HG02678 (cell line): ENCODE results near the gene RECK.
"Not testable (repeated sequence)": the region's sequence is repeated elsewhere in the genome, so short reads cannot be mapped to it uniquely, and the experiment has no call there.

ENCODE experiments used
- ATAC-seq: cut with Tn5 transposase; IDR thresholded peaks from one replicate; pipeline ENCODE4 v1.9.1; 2021; ENCODE audit warnings: mild to moderate bottlenecking, moderate library complexity; ENCODE audit not compliant: unreplicated experiment

Gene RECK

GRCh38 chr9:36063804-36064447 lies 27.2 kb downstream of the RECK start:
- no peak for ATAC-seq

GRCh38 chr9:36064448-36065037 lies 27.8 kb downstream of the RECK start:
- ATAC-seq = no peak

GRCh38 chr9:36074055-36074454 lies 37.3 kb downstream of the RECK start:
- ATAC-seq = no peak

DNA sequence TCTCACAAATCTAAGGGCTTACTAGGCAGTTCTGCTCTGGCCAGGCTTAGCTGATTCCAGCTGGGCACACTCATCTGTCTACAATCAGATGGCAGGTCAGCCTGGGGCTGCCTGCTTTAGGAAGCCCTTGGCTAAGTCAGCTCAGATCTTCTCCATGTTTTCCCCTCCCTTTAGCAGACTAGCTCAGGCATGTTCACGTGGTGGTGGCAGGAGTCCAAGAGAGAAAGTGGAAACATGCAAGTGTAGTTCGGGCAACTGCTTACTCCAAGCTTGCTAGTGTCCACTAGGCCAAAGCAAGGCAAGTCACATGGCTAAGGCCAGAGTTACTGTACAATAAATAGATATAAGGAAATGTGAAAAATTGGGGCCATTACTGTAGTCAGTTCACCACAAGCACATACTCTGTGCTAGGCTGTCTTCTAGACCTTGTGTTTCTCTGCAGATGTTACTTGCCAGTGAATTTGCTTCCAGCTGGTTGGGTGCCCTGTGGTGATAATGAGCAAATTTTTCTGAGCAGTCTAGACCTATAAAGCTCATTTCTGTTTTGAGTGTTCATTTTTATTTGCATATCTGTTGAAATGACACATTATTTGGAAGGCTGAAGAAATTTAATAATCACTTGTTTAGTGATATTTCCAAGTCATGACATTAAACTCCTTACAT lies 38.3 kb downstream of the RECK start:
- ATAC-seq = no peak

- no peak for ATAC-seq
Measured at GRCh38 chr9:36078051-36078450, 41.3 kb downstream of the RECK start.

- no peak for ATAC-seq
Measured at GRCh38 chr9:36080519-36080918, 43.8 kb downstream of the RECK start.

DNA sequence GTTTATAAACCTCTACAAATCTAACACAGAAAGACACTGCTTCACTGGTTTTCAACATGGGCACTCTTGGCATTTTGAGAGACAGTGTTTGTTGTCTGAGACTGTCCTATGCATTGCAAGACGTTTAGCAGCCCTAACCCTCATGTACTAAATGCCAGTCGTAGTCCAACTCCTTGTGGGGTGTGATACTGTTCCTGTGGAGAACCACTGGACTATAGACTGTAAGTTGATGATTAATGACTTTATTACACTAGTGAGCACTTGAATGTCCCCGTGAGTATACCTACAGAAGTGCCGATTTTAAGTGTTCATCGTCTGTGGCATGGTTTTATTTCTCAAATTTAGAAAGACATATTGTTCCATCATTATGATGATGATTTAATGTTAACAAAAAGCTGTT lies 46.2 kb downstream of the RECK start:
- no peak for ATAC-seq

DNA sequence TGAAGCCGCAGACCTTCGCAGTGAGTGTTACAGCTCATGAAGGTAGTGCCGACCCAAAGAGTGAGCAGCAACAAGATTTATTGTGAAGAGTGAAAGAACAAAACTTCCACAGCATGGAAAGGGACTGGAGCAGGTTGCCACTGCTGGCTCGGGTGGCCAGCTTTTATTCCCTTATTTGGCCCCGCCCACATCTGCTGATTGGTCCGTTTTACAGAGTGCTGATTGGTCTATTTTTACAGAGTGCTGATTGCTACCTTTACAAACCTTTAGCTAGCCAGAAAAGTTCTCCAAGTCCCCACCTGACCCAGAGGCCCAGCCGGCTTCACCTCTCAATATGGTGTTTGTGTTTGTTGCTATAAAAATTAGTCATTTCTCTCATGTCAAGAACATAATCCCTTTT lies 49.7 kb downstream of the RECK start:
- no peak for ATAC-seq

DNA sequence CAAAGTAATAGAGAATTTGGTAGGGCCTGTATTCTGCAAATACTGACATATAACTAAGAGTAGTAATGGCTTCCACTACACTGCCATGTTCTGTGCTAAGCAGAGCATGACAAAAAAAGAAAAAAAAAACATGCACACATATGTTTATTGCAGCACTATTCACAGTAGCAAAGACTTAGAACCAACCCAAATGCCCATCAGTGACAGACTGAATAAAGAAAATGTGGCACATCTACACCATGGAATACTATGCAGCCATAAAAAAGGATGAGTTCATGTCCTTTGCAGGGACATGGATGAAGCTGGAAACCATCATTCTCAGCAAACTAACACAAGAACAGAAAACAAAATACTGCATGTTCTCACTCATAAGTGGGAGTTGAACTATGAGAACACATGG lies 50.3 kb downstream of the RECK start:
- not testable (repeated sequence) for ATAC-seq

DNA sequence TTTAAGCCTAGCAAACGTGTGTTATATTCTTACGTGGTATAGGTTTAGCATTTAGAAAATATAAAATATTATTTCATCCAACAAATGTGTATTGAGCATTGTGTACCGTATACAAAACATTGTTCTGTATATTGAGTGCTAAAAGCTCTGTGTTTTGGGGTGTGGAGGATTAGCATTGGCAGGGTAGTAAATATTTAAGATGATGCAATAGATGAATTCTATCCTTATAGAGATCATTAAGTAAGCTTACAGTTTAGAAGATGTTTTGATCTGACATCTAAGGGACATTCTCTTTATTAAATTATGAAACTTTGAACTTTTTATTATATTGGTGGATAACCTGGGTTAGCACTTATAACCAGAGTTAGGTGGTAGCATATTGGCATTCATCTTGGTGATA lies 51.3 kb downstream of the RECK start:
- ATAC-seq = no peak

- no peak for ATAC-seq
Measured at GRCh38 chr9:36091026-36091953, 54.6 kb downstream of the RECK start.

- ATAC-seq = no peak
Measured at GRCh38 chr9:36092014-36092413, 55.3 kb downstream of the RECK start.

GRCh38 chr9:36092509-36093215 lies 55.9 kb downstream of the RECK start:
- peak; percentile 88 for ATAC-seq

DNA sequence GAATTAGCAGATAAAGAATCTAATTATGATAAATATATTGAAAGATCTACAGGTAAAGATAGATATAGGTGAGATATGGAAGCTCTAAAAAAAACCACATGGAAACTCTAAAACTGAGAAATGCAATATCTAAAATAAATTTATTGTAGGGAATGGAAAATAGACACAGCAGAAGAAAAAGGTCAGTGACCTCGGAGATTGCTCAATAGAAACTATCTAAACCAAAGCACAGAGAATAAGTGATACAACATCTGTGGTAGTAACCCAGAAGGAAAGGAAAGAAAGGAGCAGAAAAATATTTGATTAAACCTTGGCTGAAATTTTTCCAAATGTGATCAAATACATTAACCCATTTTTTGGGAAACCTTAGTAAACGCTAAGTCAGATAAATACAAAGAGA lies 56.7 kb downstream of the RECK start:
- ATAC-seq = no peak

DNA sequence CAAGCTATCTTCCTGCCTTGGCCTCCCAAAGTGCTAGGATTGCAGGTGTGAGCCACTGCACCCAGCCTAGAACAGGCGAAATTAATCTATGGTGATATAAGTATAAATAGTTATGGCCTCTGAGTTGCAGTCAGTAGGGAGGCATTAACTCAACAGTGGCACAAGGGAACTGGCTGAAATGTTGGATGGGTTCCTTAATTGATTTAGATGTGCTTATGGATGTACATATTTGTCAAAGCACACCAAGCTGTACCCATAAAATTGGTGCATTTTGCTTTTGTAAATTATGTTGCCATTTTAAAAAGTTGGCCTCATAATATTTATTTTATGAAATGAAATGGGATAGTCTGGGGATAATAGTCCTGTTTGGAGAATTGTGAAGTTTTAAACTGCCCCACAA lies 63.0 kb downstream of the RECK start:
- ATAC-seq = no peak

DNA sequence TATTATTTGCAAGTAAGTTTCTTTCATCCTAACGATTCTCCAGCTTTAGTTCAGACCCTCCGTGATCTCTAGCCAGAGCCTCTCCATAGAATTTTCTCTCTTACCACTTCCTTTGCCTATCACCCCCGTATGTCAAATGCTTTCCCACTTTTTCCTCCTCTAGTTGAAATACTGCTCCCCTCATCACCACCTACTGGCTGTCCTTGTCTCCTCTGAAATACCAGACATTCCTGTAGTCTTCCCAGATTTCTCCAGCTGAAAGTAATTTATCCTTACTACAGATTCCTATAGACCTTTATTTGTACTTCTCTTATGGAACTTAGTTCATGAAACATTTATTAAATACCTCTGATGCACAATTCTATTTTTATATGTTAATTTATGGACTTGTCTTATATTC lies 63.8 kb downstream of the RECK start:
- ATAC-seq = no peak

- no peak for ATAC-seq
Measured at GRCh38 chr9:36101916-36102741, 65.4 kb downstream of the RECK start.

GRCh38 chr9:36102742-36103495 lies 66.2 kb downstream of the RECK start:
- ATAC-seq = no peak

DNA sequence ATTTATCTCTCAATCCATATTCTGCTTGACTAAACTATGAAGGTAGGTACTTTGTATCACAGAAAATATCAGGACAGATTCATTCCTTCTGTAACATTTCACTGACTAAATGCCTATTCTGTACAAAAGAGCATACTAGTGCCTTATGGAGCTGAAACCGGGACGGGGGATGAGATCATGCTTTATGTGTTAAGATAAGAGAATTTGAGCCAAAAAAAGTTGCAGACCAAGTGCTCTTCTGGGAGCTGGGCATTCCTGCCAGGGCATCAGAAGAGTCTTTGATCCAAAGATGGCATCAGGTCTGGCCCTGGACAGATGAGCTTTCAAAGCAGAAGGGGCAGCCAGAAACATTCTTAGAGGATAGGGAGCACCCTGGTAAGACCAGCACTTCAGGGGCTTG lies 72.4 kb downstream of the RECK start:
- no peak for ATAC-seq
